OCI-LY7 (cell line): ENCODE results near the gene BACH2. TPM values are rescaled to one million over a fixed set of nuclear protein-coding genes. Genes with fewer than 3 reads are reported as not detected.

Source experiments
- BruUV-seq: library from RNA; stranded (reverse); fragments of 400-500 nt; replicated peaks from 2 replicates; lab custom pipeline; 2021; lab: Mats Ljungman, UMichigan
- CTCF ChIA-PET: fragments of 300-600 bp; sonication (Branson Sonifier 250); formaldehyde crosslinking; loops from one replicate; lab custom pipeline; 2022; ENCODE audit warnings: antibody characterized with exemption; ENCODE audit not compliant: unreplicated experiment; lab: Charles Lee
- POLR2A ChIA-PET: fragments of 300-600 bp; sonication (Branson Sonifier 250); formaldehyde crosslinking; loops from one replicate; lab custom pipeline; 2022; ENCODE audit warnings: antibody characterized with exemption; lab: Charles Lee
- DNase-seq: peaks from one replicate; pipeline ENCODE4 v3.0.0-alpha.2; 2015; ENCODE audit warnings: low spot score
- H2AFZ ChIP-seq: fragments of 200-600 bp; sonication (generic), shearing (Covaris generic); 2 replicates; pipeline ENCODE4 v1.6.1; 2014; ENCODE audit warnings: mild to moderate bottlenecking, antibody characterized with exemption, low read length, moderate library complexity
- H3K27ac ChIP-seq: fragments of 200-600 bp; sonication (generic); 2 replicates; pipeline ENCODE4 v1.5.1; 2014; ENCODE audit warnings: mixed run types, low read depth, mild to moderate bottlenecking, moderate library complexity, low read length, inconsistent platforms; ENCODE audit not compliant: poor library complexity, severe bottlenecking
- H3K36me3 ChIP-seq: fragments of 200-600 bp; sonication (generic); 2 replicates; pipeline ENCODE4 v1.6.1; 2014; ENCODE audit warnings: mild to moderate bottlenecking, antibody characterized with exemption, low read length, moderate library complexity, mixed read lengths; ENCODE audit not compliant: insufficient read depth
- H3K4me1 ChIP-seq: fragments of 200-600 bp; sonication (generic); 2 replicates; pipeline ENCODE4 v1.5.1; 2014; ENCODE audit warnings: mild to moderate bottlenecking, low read length; ENCODE audit not compliant: insufficient read depth, poor library complexity, severe bottlenecking
- H3K4me2 ChIP-seq: fragments of 200-600 bp; sonication (generic); 2 replicates; pipeline ENCODE4 v1.6.1; 2014; ENCODE audit warnings: mild to moderate bottlenecking, low read length
- H3K4me3 ChIP-seq: fragments of 200-600 bp; sonication (generic); 2 replicates; pipeline ENCODE4 v1.5.1; 2014; ENCODE audit warnings: mild to moderate bottlenecking, low read depth, low read length; ENCODE audit not compliant: poor library complexity, severe bottlenecking
- H3K79me2 ChIP-seq: fragments of 200-600 bp; sonication (generic); 2 replicates; pipeline ENCODE4 v1.6.1; 2016; ENCODE audit warnings: low read depth, mild to moderate bottlenecking, low read length, moderate library complexity, mixed read lengths; ENCODE audit not compliant: insufficient read depth
- H3K9me2 ChIP-seq: fragments of 200-600 bp; sonication (generic); 2 replicates; pipeline ENCODE4 v1.6.1; 2016; ENCODE audit warnings: mild to moderate bottlenecking, low read length, mixed read lengths; ENCODE audit not compliant: insufficient read depth
- H3K9me3 ChIP-seq: fragments of 200-600 bp; sonication (generic); 2 replicates; pipeline ENCODE4 v1.6.1; 2014; ENCODE audit warnings: mild to moderate bottlenecking, mixed run types, low read length, mixed read lengths
- H4K20me1 ChIP-seq: fragments of 200-600 bp; sonication (generic); 2 replicates; pipeline ENCODE4 v1.6.1; 2014; ENCODE audit warnings: mild to moderate bottlenecking, antibody characterized with exemption, low read length, moderate library complexity, mixed read lengths; ENCODE audit not compliant: insufficient read depth
- CTCF ChIP-seq: fragments of 200-600 bp; sonication (generic); conservative IDR thresholded peaks from 2 replicates; pipeline ENCODE4 v1.5.1; 2014; ENCODE audit warnings: mild to moderate bottlenecking, antibody characterized with exemption, low read length, moderate library complexity, mixed read lengths
- EZH2phosphoT487 ChIP-seq: fragments of 200-600 bp; sonication (generic); IDR thresholded peaks from 2 replicates; pipeline ENCODE4 v1.6.1; 2018; ENCODE audit warnings: low read depth, borderline replicate concordance, mild to moderate bottlenecking, mixed run types, antibody characterized with exemption, low read length, moderate library complexity, mixed read lengths
- intact Hi-C: fragments of 100-400 bp; cut with micrococcal nuclease; formaldehyde crosslinking; loops from one replicate; pipeline ENCODE4 v1.10.0; 2022; ENCODE audit not compliant: unreplicated experiment
- total RNA-seq, 2 experiments: library from RNA; depleted of rRNA in 1 of 2; stranded (reverse); fragments of >200 nt in 1 of 2; shearing (Covaris generic) in 1 of 2; gene quantifications; 2 replicates each; pipeline ENCODE4 v1.2.3, GENCODE V29; 2014 to 2022

BACH2 gene
- total RNA-seq, 2 experiments from 2014 or later: 92.0 to 163 TPM

GRCh38 chr6:90158936-90159335, 137.7 kb downstream of the BACH2 start:
- ChIA-PET POLR2A (interaction anchor here (0.7 to 0.9 kb wide), 3 partner anchors 13 to 320 kb away, joined by 3 read pairs; no protein-coding TSS in a partner anchor), CTCF (no interaction called here)
- Histone ChIP-seq H3K4me3 (no peak overlapping the region), H3K36me3 (peaks cover 30% of the 10 kb centered on the region), H3K9me2 (no peaks in the 10 kb centered on the region), H4K20me1 (peaks cover 34% of the 10 kb centered on the region), H3K4me2 (no peak overlapping the region), H3K9me3 (no peaks in the 10 kb centered on the region), H3K27ac (no peak overlapping the region), H2AFZ (no peak overlapping the region), H3K79me2 (peaks cover 96% of the 10 kb centered on the region), H3K4me1 (peaks cover 4% of the 10 kb centered on the region)
- no TSS peak for BruUV-seq
- no peak for DNase-seq
- intact Hi-C loops: loop anchor here (5.0 kb wide), 1 partner anchor 318 kb away; no protein-coding TSS in a partner anchor
- TF ChIP-seq CTCF (no peak), EZH2phosphoT487 (no peak)

GRCh38 chr6:90157441-90157840, 139.2 kb downstream of the BACH2 start:
- no peak overlapping the region for H3K27ac ChIP-seq
- H3K4me2 ChIP-seq: no peak overlapping the region
- no peak for TF ChIP-seq CTCF
- TF ChIP-seq EZH2phosphoT487: no peak
- no peaks in the 10 kb centered on the region for H3K9me3 ChIP-seq
- intact Hi-C loops: loop anchor here (5.0 kb wide), 1 partner anchor 320 kb away; no protein-coding TSS in a partner anchor
- no peak overlapping the region for H2AFZ ChIP-seq
- DNase-seq: no peak
- H3K79me2 ChIP-seq: peaks cover 91% of the 10 kb centered on the region
- no peak overlapping the region for H3K4me3 ChIP-seq
- H3K4me1 ChIP-seq: peaks cover 4% of the 10 kb centered on the region
- POLR2A ChIA-PET: interaction anchor here (0.6 to 1.2 kb wide), 6 partner anchors 10 to 92 kb away, joined by 3 to 4 read pairs (median 4); no protein-coding TSS in a partner anchor
- no TSS peak for BruUV-seq
- CTCF ChIA-PET: no interaction called here
- peaks cover 34% of the 10 kb centered on the region for H4K20me1 ChIP-seq
- no peaks in the 10 kb centered on the region for H3K9me2 ChIP-seq
- H3K36me3 ChIP-seq: peaks cover 22% of the 10 kb centered on the region

DNA sequence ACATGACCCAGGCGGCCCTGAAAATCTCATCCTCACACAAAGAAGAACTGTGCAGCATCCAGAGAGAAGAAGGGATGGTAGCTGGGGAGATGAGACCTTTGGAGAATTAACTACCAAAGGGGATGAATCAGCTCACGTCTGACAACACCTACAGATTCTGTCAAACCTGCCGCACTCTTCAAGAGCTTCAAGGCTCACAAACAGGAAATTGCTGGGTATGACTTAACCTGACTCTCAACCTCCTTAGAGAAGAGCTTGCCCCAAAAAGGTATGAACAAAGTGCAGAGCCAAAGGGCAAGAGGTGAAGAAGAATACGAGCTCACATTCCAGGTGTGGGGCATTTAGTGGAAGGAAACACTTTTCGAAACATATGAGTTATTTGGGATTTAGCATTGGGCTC, 139.8 kb downstream of the BACH2 start:
- Histone ChIP-seq H3K36me3 (peaks cover 16% of the 10 kb centered on the region), H3K4me3 (no peak overlapping the region), H3K4me1 (peaks cover 4% of the 10 kb centered on the region), H3K27ac (no peak overlapping the region), H3K4me2 (no peak overlapping the region), H4K20me1 (peaks cover 35% of the 10 kb centered on the region), H3K9me2 (no peaks in the 10 kb centered on the region), H2AFZ (no peak overlapping the region), H3K79me2 (peaks cover 91% of the 10 kb centered on the region), H3K9me3 (no peaks in the 10 kb centered on the region)
- intact Hi-C loops: loop anchor here (5.0 kb wide), 1 partner anchor 320 kb away; no protein-coding TSS in a partner anchor
- POLR2A ChIA-PET: interaction anchor here (0.5 to 1.2 kb wide), 7 partner anchors 11 to 162 kb away, joined by 3 to 4 read pairs (median 3); no protein-coding TSS in a partner anchor
- CTCF ChIA-PET: no interaction called here
- TF ChIP-seq CTCF (no peak), EZH2phosphoT487 (no peak)
- BruUV-seq: no TSS peak
- no peak for DNase-seq
